GM19193 (cell line): Measurements from ENCODE around the gene LSM4.

Experiments used
- POLR2A ChIP-seq: IDR thresholded peaks from 4 replicates; pipeline ENCODE4 v1.6.1; 2011; ENCODE audit not compliant: insufficient read depth, insufficient read length; ENCODE audit errors: extremely low read depth

Gene LSM4

DNA sequence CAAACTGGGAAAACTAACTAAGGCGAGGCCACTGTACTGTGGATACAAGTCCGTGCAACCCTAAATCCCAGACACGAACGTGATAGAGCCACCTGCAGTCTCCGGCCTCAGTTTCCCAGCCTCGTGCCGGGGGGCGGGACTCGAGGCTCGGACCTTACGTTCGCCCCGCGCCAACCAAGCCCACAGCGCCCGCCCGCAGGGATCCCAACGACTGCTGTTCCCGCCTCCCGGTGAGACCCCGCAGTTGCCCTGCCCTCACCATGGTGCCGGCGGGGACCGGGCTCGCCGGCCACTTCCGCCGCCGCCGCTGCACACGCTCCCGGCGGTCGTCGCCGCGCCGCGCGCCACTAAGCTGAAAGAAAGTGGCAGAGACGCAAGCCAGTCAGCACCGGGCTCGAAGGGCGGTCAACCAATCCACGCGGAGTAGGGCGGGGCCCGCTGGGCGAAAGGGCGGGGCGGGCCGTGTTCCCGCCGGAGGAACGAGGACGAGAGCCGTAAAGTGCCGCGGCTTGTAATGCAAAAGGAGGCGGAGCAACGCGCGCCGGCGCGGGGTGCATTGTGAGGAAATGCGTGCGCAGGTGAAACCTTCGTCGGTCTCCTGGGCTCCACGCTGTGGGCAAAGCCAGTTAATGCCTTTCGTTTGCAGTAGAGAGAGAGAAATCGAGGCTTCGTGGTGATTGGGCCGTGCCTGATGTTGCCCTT lies at the start of gene LSM4:
Gene LSM4 (minus strand): TSS at position 318 of the 702 bp plus-strand sequence. CDS start 56 bp downstream, at position 262.
- peak; percentile 88 for TF ChIP-seq POLR2A

- no peak for TF ChIP-seq POLR2A
These were observed 45.8 kb upstream of the LSM4 start for GRCh38 chr19:18368504-18369222.

DNA sequence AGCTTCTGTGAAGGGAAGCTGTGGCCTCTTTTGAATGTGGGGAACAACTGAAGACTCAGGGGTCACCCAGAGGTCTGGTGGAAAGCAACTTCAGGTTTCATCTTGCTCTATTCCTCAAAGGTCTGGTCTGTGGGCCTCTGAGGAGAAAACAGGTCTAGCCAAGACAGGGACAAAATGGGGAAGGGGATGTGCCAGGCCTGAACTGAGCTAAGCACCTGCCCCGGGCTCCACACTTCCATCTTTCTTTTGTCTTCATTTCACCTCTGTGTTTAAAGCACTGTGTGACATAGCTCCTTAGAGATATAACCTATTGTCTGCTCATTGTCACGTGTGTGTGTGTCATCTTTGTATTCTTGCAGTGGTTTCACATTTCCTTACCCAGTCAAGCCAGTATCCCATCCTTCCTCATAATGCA lies 43.2 kb upstream of the LSM4 start:
- TF ChIP-seq POLR2A: no peak

GRCh38 chr19:18364826-18365528 lies 42.1 kb upstream of the LSM4 start:
- TF ChIP-seq POLR2A: no peak

DNA sequence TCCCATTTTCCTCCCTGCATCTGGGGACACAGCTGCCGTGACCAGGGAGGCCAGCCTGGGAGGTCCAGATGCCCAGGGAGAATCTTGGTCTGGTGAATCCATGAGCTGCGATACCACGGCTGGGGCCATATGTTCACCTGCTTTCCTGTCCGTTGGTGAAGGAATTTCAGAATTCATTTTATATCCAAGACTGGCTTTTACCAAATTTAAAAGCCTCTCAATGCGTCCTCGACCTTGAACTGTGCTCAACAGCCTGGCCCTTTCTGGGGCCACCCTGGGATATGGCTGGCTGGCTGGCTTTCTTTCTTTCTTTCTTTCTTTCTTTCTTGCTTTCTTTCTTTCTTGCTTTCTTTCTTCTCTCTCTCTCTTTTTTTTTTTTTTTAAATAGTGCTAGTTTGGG lies 40.9 kb upstream of the LSM4 start:
- TF ChIP-seq POLR2A: no peak

- no peak for TF ChIP-seq POLR2A
These were observed 40.2 kb upstream of the LSM4 start for GRCh38 chr19:18362934-18363542.

DNA sequence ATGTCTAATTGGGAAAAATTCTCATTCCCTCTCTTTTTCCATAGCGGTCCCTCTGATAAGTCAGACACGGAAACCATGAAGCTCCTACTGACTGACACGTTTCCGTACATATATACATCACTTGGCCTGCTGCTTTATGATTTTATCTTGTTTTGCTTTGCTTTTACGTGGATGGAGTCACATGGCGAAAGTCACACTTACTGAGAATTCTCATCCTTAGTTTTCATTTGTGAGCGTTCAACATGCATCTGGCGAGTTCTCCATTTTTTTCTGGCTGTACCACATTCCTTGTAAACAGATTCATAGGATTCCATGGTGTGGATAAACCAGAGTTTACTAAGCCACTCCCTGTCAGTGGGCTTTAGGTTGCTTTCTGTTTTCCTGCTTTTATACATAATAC lies 38.8 kb upstream of the LSM4 start:
- no peak for TF ChIP-seq POLR2A

- no peak for TF ChIP-seq POLR2A
These were observed 34.2 kb upstream of the LSM4 start for GRCh38 chr19:18357041-18357440.

GRCh38 chr19:18353378-18354005 lies 30.6 kb upstream of the LSM4 start:
- no peak for TF ChIP-seq POLR2A

DNA sequence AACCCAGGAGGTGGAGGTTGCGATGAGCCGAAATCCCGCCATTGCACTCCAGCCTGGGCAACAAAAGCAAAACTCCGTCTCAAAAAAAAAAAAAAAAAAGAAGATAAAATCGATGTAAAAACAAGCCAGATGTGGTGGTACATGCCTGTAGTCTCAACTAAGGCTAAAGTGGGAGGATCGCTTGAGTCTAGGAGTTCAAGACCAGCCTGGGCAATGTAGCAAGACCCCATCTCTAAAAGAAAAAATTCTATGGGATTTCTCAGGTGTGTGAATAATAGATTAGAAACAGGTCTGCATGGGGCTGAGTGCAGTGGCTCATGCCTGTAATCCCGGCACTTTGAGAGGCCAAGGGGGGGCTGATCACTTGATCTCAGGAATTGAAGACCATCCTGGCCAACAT lies 28.7 kb upstream of the LSM4 start:
- TF ChIP-seq POLR2A: no peak

GRCh38 chr19:18350490-18350889 lies 27.6 kb upstream of the LSM4 start:
- no peak for TF ChIP-seq POLR2A

- no peak for TF ChIP-seq POLR2A
These were observed 26.8 kb upstream of the LSM4 start for GRCh38 chr19:18349524-18350128.

DNA sequence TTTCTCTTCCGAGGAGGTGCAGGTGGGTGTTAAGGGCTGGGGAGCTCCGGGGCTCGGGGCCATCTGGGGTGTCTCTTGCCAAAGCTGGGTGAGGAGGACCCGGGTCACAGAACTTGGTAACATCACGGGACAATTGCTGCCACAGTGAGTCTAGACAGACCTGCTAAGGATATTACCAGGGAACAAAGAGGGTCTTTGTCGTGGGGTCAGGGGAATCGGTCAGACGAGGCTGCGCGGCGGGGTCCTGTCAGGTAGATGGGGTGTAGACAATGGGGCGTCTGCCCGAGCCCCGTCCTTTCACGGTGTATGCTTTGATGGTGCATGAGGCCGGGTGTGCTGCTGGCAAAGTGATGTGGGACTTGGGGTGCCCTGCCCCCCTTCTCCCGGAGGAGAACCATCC lies 25.3 kb upstream of the LSM4 start:
- TF ChIP-seq POLR2A: no peak

GRCh38 chr19:18346091-18346490 lies 23.2 kb upstream of the LSM4 start:
- TF ChIP-seq POLR2A: no peak

DNA sequence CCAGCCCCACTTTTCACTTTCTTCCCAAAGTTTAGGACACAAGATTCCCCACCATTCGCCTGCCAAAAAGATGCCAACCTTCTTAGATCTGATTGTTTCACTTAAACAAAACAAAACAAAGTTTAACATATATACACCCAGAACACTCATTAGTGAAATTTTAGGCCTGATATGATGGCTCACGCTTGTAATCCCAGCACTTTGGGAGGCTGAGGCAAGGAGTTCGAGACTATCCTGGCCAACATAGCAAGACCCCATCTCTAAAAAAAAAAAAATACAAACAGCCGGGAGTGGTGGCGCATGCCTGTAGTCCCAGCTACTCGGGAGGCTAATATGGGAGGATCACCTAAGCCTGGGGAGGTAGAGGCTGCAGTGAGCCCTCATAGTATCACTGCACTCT lies 22.4 kb upstream of the LSM4 start:
- no peak for TF ChIP-seq POLR2A

- no peak for TF ChIP-seq POLR2A
These were observed 21.7 kb upstream of the LSM4 start for GRCh38 chr19:18344582-18344950.
